NB4 (cell line): ENCODE data around the gene PWP2.

Source experiments
- POLR2A ChIP-seq: IDR thresholded peaks from 2 replicates; pipeline ENCODE4 v1.6.1; 2011; ENCODE audit warnings: mild to moderate bottlenecking; ENCODE audit not compliant: insufficient read length; ENCODE audit errors: extremely low read depth
- TF ChIP-seq, protein P1 (sequence below): IDR thresholded peaks from one replicate; pipeline ENCODE4 v1.5.1; 2012; ENCODE audit warnings: low read depth, low read length

GRCh38 chr21:44067011-44067839 is 40.0 kb upstream of the PWP2 start:
- TF ChIP-seq, protein P1, sequence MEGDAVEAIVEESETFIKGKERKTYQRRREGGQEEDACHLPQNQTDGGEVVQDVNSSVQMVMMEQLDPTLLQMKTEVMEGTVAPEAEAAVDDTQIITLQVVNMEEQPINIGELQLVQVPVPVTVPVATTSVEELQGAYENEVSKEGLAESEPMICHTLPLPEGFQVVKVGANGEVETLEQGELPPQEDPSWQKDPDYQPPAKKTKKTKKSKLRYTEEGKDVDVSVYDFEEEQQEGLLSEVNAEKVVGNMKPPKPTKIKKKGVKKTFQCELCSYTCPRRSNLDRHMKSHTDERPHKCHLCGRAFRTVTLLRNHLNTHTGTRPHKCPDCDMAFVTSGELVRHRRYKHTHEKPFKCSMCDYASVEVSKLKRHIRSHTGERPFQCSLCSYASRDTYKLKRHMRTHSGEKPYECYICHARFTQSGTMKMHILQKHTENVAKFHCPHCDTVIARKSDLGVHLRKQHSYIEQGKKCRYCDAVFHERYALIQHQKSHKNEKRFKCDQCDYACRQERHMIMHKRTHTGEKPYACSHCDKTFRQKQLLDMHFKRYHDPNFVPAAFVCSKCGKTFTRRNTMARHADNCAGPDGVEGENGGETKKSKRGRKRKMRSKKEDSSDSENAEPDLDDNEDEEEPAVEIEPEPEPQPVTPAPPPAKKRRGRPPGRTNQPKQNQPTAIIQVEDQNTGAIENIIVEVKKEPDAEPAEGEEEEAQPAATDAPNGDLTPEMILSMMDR: no peak
- TF ChIP-seq POLR2A: no peak
